Measurements from ENCODE around the gene TLX2.

DNA sequence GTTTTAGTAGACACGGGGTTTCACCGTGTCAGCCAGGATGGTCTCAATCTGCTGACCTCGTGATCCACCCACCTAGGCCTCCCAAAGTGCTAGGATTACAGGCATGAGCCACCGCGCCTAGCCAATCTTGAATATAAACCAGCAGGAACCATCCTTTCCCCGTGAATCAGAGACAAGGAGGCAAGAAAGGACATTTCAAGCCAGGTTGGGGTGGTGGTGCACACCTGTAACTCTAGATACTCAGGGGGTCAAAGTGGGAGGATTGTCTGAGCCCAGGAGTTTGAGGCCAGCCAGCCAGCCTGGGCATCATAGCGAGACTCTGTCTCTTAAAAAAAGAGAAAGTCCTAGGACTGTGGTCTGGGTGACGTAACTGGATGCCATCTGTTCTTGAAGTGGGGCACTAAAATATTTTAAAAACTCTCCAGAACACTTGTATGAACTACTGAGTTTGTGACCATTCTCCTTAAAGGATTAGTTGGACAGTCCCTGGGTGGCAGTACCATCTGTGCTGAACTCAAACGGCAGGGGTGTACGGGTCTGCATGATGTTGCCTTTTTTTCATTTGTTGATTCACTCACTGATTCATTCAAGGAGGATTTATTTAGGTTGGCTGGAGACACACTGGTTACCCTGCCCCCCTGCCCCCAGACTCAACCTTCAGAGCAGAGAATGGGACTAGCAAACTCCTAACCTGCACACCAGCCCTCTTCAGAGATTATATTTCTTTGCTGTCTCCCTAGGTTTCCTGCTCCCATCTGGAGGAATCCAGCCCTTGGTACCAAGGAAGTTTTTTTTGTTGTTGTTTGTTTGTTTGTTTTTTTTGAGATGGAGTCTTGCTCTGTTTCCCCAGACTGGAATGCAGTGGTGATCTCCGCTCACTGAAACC lies 2.9 kb upstream of the TLX2 start:
- TF ChIP-seq, protein P1, sequence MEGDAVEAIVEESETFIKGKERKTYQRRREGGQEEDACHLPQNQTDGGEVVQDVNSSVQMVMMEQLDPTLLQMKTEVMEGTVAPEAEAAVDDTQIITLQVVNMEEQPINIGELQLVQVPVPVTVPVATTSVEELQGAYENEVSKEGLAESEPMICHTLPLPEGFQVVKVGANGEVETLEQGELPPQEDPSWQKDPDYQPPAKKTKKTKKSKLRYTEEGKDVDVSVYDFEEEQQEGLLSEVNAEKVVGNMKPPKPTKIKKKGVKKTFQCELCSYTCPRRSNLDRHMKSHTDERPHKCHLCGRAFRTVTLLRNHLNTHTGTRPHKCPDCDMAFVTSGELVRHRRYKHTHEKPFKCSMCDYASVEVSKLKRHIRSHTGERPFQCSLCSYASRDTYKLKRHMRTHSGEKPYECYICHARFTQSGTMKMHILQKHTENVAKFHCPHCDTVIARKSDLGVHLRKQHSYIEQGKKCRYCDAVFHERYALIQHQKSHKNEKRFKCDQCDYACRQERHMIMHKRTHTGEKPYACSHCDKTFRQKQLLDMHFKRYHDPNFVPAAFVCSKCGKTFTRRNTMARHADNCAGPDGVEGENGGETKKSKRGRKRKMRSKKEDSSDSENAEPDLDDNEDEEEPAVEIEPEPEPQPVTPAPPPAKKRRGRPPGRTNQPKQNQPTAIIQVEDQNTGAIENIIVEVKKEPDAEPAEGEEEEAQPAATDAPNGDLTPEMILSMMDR (IDR thresholded peaks at IDR 0.05), result no peak
- TF ChIP-seq EP300 (IDR thresholded peaks at IDR 0.05) (no peak), POLR2AphosphoS5 (IDR thresholded peaks at IDR 0.05) (no peak)
